SK-N-SH (cell line): ENCODE results near the gene ZFYVE9. TPM values are rescaled to one million over a fixed set of nuclear protein-coding genes. Genes with fewer than 3 reads are reported as not detected.
"Not testable (repeated sequence)": the region's sequence is repeated elsewhere in the genome, so short reads cannot be mapped to it uniquely, and the experiment has no call there.

ENCODE experiments used
- CTCF ChIA-PET: fragments of 300-600, 350-600 bp; formaldehyde crosslinking; extraction: SDS; loops from one replicate; lab custom pipeline; 2021; lab: Yijun Ruan, JAX
- POLR2A ChIA-PET: fragments of 350-600 bp; sonication (Branson Sonifier 250); formaldehyde crosslinking; extraction: SDS; loops from one replicate; lab custom pipeline; 2020; ENCODE audit warnings: antibody characterized with exemption, inconsistent platforms; lab: Yijun Ruan, JAX
- DNase-seq: peaks from one replicate; pipeline ENCODE4 v3.0.0; 2012
- H2AFZ ChIP-seq: fragments of 200-600 bp; sonication (generic); 2 replicates; pipeline ENCODE4 v1.8.1; 2016; ENCODE audit warnings: antibody characterized with exemption, mild to moderate bottlenecking, low read depth
- H3F3A ChIP-seq: fragments of 200-600 bp; sonication (generic); replicated peaks from 2 replicates; pipeline ENCODE3; 2016; ENCODE audit warnings: antibody characterized with exemption, mild to moderate bottlenecking; ENCODE audit not compliant: insufficient read depth
- H3K27ac ChIP-seq, 2 experiments: fragments of 200-500 bp in 1 of 2; fragments of 200-600 bp in 1 of 2; sonication (Bioruptor generic) in 1 of 2; sonication (generic), shearing (Covaris generic) in 1 of 2; 2 replicates each; pipeline versions ENCODE4 v1.5.1 to v1.6.1; 2014 to 2016; ENCODE audit warnings: low read depth in 2 of 2, inconsistent platforms in 1 of 2, low read length in 1 of 2, mild to moderate bottlenecking in 1 of 2, mixed read lengths in 1 of 2
- H3K27me3 ChIP-seq: fragments of 200-600 bp; sonication (generic), shearing (Covaris generic); 2 replicates; pipeline ENCODE4 v1.6.1; 2016; ENCODE audit warnings: mixed run types; ENCODE audit not compliant: insufficient read depth
- H3K36me3 ChIP-seq, 2 experiments: fragments of 200-500 bp in 1 of 2; fragments of 200-600 bp in 1 of 2; sonication (Bioruptor generic) in 1 of 2; sonication (generic) in 1 of 2; replicated peaks in 1 of 2; 2 replicates each; pipeline versions ENCODE3 to v1.5.1; 2014 to 2016; ENCODE audit warnings: low read length in 1 of 2, mild to moderate bottlenecking in 1 of 2; ENCODE audit not compliant: insufficient read depth in 2 of 2, control insufficient read depth in 1 of 2
- H3K4me1 ChIP-seq, 2 experiments: fragments of 200-500 bp in 1 of 2; fragments of 200-600 bp in 1 of 2; sonication (Bioruptor generic) in 1 of 2; sonication (generic), shearing (Covaris generic) in 1 of 2; 2 replicates each; pipeline versions ENCODE4 v1.5.1 to v1.6.1; 2014 to 2016; ENCODE audit warnings: low read depth in 1 of 2, low read length in 1 of 2, mixed run types in 1 of 2; ENCODE audit not compliant: insufficient read depth in 2 of 2, control insufficient read depth in 1 of 2
- H3K4me2 ChIP-seq: fragments of 200-600 bp; sonication (generic), shearing (Covaris generic); 2 replicates; pipeline ENCODE4 v1.6.1; 2017; ENCODE audit warnings: mixed run types
- H3K4me3 ChIP-seq, 2 experiments: fragments of 200-500 bp in 1 of 2; fragments of 200-600 bp in 1 of 2; sonication (Bioruptor generic) in 1 of 2; sonication (generic), shearing (Covaris generic) in 1 of 2; 2 replicates each; pipeline versions ENCODE4 v1.5.1 to v1.8.1; 2014 to 2016; ENCODE audit warnings: low read depth in 2 of 2, inconsistent platforms in 1 of 2, low read length in 1 of 2, mild to moderate bottlenecking in 1 of 2, mixed read lengths in 1 of 2, moderate library complexity in 1 of 2
- H3K79me2 ChIP-seq: fragments of 200-600 bp; sonication (generic); 2 replicates; pipeline ENCODE4 v1.8.1; 2017; ENCODE audit warnings: mild to moderate bottlenecking; ENCODE audit not compliant: insufficient read depth
- H3K9ac ChIP-seq: fragments of 200-600 bp; sonication (generic); 2 replicates; pipeline ENCODE4 v1.6.1; 2017; ENCODE audit warnings: mixed run types
- H3K9me2 ChIP-seq: fragments of 200-600 bp; sonication (generic); 2 replicates; pipeline ENCODE4 v1.6.1; 2017; ENCODE audit warnings: mixed run types
- H3K9me3 ChIP-seq: fragments of 200-600 bp; sonication (generic); 2 replicates; pipeline ENCODE4 v1.6.1; 2017; ENCODE audit warnings: mixed run types, mild to moderate bottlenecking, moderate library complexity
- H4K20me1 ChIP-seq: fragments of 200-600 bp; sonication (generic); 2 replicates; pipeline ENCODE4 v1.6.1; 2017; ENCODE audit warnings: mild to moderate bottlenecking, mixed run types; ENCODE audit not compliant: insufficient read depth
- CHD2 ChIP-seq: fragments of 150-350 bp; IDR thresholded peaks from 2 replicates; pipeline ENCODE4 v1.6.1; 2018; ENCODE audit warnings: low read length; ENCODE audit not compliant: partially characterized antibody
- GABPA ChIP-seq: IDR thresholded peaks from 2 replicates; pipeline ENCODE4 v1.4.0; 2012; ENCODE audit warnings: low read depth, mild to moderate bottlenecking
- MXI1 ChIP-seq: IDR thresholded peaks from 2 replicates; pipeline ENCODE4 v1.6.1; 2012; ENCODE audit warnings: mild to moderate bottlenecking, low read depth, low read length, improper control_type of control experiment
- PBX3 ChIP-seq: IDR thresholded peaks from 2 replicates; pipeline ENCODE4; 2012
- POLR2AphosphoS5 ChIP-seq: IDR thresholded peaks from 2 replicates; pipeline ENCODE4 v1.6.1; 2012; ENCODE audit warnings: low read depth, low read length
- RAD21 ChIP-seq: IDR thresholded peaks from 2 replicates; pipeline ENCODE4 v1.6.1; 2012; ENCODE audit warnings: mild to moderate bottlenecking, low read length
- RCOR1 ChIP-seq: fragments of 150-350 bp; IDR thresholded peaks from 2 replicates; pipeline ENCODE4 v1.6.1; 2017; ENCODE audit warnings: antibody characterized with exemption, low read length
- REST ChIP-seq: IDR thresholded peaks from 2 replicates; pipeline ENCODE4 v1.6.1; 2012; ENCODE audit warnings: mild to moderate bottlenecking, low read depth, low read length, moderate library complexity
- RXRA ChIP-seq: IDR thresholded peaks from 2 replicates; pipeline ENCODE4 v1.4.0; 2012; ENCODE audit warnings: low read depth, mild to moderate bottlenecking, borderline replicate concordance
- SIN3A ChIP-seq: IDR thresholded peaks from 2 replicates; pipeline ENCODE4 v1.6.1; 2012; ENCODE audit warnings: low read depth, mild to moderate bottlenecking, low read length, moderate library complexity, borderline replicate concordance
- SMC3 ChIP-seq: IDR thresholded peaks from 2 replicates; pipeline ENCODE4 v1.6.1; 2012; ENCODE audit warnings: low read depth, low read length, improper control_type of control experiment
- TAF1 ChIP-seq: IDR thresholded peaks from 2 replicates; pipeline ENCODE4 v1.6.1; 2012; ENCODE audit warnings: low read depth, mild to moderate bottlenecking, low read length, moderate library complexity, borderline replicate concordance
- TCF12 ChIP-seq: IDR thresholded peaks from 2 replicates; pipeline ENCODE4 v1.4.0; 2012
- USF2 ChIP-seq: fragments of 150-350 bp; IDR thresholded peaks from 2 replicates; pipeline ENCODE4 v1.6.1; 2017; ENCODE audit warnings: antibody characterized with exemption, low read length, low read depth, borderline replicate concordance
- WGBS: methylation state at CpG from one replicate; pipeline ENCODE4 v1.1.6; 2017; ENCODE audit warnings: low lambda C conversion rate; 5-methylcytosine and 5-hydroxymethylcytosine counted together
- polyA plus RNA-seq, 3 experiments: library from polyadenylated mRNA; depleted of rRNA; stranded (reverse); fragments of >200 nt; gene quantifications; 2 replicates each; pipeline ENCODE4 v1.2.3, GENCODE V29; 2012
- TF ChIP-seq, protein P1 (sequence below): fragments of 200-600 bp; sonication (generic); IDR thresholded peaks from 2 replicates; pipeline ENCODE4 v1.6.1; 2017; ENCODE audit warnings: antibody characterized with exemption, mild to moderate bottlenecking, moderate library complexity
- TF ChIP-seq, protein P2 (sequence below): IDR thresholded peaks from 2 replicates; pipeline ENCODE4 v1.4.0; 2012; ENCODE audit warnings: low read depth, borderline replicate concordance

The ZFYVE9 gene
- polyA plus RNA-seq (2012; rRNA removed): 4.1 and 5.4 TPM in 2 replicates
- polyA plus RNA-seq (2012; cell fraction: cytosol; rRNA removed): 5.9 and 6.4 TPM in 2 replicates
- polyA plus RNA-seq (2012; cell fraction: nucleus; rRNA removed): 2.5 and 5.3 TPM in 2 replicates

- peaks cover 4 to 19% of the 10 kb centered on the region in 2 experiments for H3K4me1 ChIP-seq
- ChIA-PET POLR2A (no interaction called here), CTCF (interaction anchor here (1.1 to 2.1 kb wide), 9 partner anchors 11 to 210 kb away, joined by 3 to 11 read pairs (median 5); no protein-coding TSS in a partner anchor)
- H3K4me2 ChIP-seq: peak within 1 kb of the TSS; percentile 84
- WGBS: 2% methylated on average over 14 of the region's 72 CpGs
- H2AFZ ChIP-seq: peak within 1 kb of the TSS; percentile 99
- DNase-seq: peak; percentile 94
- no peaks in the 10 kb centered on the region for H3K27me3 ChIP-seq
- H4K20me1 ChIP-seq: no peaks in the 10 kb centered on the region
- H3K9me2 ChIP-seq: no peaks in the 10 kb centered on the region
- TF ChIP-seq SIN3A: peak; percentile 58; the same call in 1 of the 2 replicates
- TF ChIP-seq, protein P1, sequence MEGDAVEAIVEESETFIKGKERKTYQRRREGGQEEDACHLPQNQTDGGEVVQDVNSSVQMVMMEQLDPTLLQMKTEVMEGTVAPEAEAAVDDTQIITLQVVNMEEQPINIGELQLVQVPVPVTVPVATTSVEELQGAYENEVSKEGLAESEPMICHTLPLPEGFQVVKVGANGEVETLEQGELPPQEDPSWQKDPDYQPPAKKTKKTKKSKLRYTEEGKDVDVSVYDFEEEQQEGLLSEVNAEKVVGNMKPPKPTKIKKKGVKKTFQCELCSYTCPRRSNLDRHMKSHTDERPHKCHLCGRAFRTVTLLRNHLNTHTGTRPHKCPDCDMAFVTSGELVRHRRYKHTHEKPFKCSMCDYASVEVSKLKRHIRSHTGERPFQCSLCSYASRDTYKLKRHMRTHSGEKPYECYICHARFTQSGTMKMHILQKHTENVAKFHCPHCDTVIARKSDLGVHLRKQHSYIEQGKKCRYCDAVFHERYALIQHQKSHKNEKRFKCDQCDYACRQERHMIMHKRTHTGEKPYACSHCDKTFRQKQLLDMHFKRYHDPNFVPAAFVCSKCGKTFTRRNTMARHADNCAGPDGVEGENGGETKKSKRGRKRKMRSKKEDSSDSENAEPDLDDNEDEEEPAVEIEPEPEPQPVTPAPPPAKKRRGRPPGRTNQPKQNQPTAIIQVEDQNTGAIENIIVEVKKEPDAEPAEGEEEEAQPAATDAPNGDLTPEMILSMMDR: peak; percentile 49
- TF ChIP-seq GABPA: no peak
- TF ChIP-seq RAD21: peak; percentile 57
- TF ChIP-seq RXRA: no peak
- TF ChIP-seq USF2: no peak
- TF ChIP-seq TCF12: no peak
- peak; percentile 29 for TF ChIP-seq CHD2
- TF ChIP-seq POLR2AphosphoS5: peak; percentile 23; the same call in 1 of the 2 replicates
- 0 out of 2 replicates have a peak, but pooled peaks have one; percentile 35 for TF ChIP-seq REST
- TF ChIP-seq SMC3: peak; percentile 58
- 0 out of 2 replicates have a peak, but pooled peaks have one; percentile 14 for TF ChIP-seq RCOR1
- TF ChIP-seq PBX3: no peak
- TF ChIP-seq MXI1: peak; percentile 79
- peak; percentile 58; the same call in 1 of the 2 replicates for TF ChIP-seq TAF1
- TF ChIP-seq, protein P2, sequence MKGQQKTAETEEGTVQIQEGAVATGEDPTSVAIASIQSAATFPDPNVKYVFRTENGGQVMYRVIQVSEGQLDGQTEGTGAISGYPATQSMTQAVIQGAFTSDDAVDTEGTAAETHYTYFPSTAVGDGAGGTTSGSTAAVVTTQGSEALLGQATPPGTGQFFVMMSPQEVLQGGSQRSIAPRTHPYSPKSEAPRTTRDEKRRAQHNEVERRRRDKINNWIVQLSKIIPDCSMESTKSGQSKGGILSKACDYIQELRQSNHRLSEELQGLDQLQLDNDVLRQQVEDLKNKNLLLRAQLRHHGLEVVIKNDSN: 0 out of 2 replicates have a peak, but pooled peaks have one; percentile 19
- peak within 1 kb of the TSS; percentile 86 to 89 for H3K27ac ChIP-seq
- peaks cover 25% of the 10 kb centered on the region for H3F3A ChIP-seq
- no peaks in the 10 kb centered on the region for H3K36me3 ChIP-seq
- peak within 1 kb of the TSS; percentile 83 to 90 for H3K4me3 ChIP-seq
- peak within 1 kb of the TSS; percentile 94 for H3K9ac ChIP-seq
- H3K9me3 ChIP-seq: no peaks in the 10 kb centered on the region
- peaks cover 42% of the 10 kb centered on the region for H3K79me2 ChIP-seq
Measured at GRCh38 chr1:52141513-52142219, at the start of gene ZFYVE9. Gene ZFYVE9 (plus strand): TSS chr1:52142089. CDS start chr1:52233207, 91,118 bp downstream.

GRCh38 chr1:52094300-52094699 lies 47.6 kb upstream of the ZFYVE9 start:
- CTCF ChIA-PET, H3K9ac ChIP-seq: not testable (repeated sequence)

More at GRCh38 chr1:52094300-52094699, 47.6 kb upstream of the ZFYVE9 start:
- not testable (repeated sequence) for H3K79me2 ChIP-seq, H2AFZ ChIP-seq, H3K4me2 ChIP-seq, H3K9me2 ChIP-seq, H3K27ac ChIP-seq, H3F3A ChIP-seq, DNase-seq, H3K4me3 ChIP-seq, H3K27me3 ChIP-seq, H4K20me1 ChIP-seq, H3K4me1 ChIP-seq, H3K9me3 ChIP-seq
- WGBS: 83% methylated on average over 7 of the region's 7 CpGs
- POLR2A ChIA-PET: interaction anchor here (1.1 kb wide), 1 partner anchor 16 kb away, joined by 3 read pairs; no protein-coding TSS in a partner anchor
- H3K36me3 ChIP-seq: peaks cover 14 to 30% of the 10 kb centered on the region in 2 experiments
